ENCODE results near the gene SRCAP.

SRCAP gene

DNA sequence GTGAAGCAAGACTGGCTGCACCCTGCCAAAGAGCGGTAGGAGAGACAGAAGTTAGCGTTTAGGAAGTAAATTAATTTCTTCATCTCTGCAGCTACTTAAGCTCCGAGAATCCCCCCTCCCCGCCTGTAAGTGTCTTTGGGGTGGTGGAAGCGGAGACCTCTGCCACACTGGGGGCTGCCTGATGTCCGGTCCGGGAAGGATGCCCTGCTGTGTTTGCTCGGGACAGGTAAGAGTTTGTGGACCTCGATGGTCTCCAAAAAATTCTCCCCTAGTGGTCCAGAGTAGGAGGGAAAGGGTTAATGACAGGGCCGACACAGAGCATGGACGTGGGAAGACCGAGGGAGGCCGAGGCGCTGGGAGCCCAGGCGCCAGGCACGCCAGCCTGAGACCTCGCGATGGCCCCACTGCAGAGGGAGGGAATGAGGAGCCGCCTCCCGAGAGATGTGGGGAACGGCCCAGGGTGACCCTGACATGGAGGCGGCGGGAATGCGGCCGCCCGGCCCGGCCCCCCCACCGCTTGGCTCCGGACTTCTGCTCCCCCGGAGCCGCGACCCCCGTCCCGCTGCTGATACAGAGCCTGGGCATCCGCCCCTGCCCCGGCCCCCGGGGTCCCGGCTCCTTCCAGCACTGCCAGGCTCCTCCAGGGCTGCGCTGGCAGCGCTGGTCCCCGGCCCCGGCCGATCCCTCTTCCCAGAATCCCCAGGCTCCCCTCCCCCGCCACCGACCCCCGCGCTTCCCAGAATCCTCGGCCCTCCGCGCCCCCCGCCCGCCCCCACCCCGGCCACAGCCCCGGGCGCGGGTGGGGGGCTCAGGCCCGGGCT lies 87.4 kb downstream of the SRCAP start (continued):
- TF ChIP-seq, protein P1, sequence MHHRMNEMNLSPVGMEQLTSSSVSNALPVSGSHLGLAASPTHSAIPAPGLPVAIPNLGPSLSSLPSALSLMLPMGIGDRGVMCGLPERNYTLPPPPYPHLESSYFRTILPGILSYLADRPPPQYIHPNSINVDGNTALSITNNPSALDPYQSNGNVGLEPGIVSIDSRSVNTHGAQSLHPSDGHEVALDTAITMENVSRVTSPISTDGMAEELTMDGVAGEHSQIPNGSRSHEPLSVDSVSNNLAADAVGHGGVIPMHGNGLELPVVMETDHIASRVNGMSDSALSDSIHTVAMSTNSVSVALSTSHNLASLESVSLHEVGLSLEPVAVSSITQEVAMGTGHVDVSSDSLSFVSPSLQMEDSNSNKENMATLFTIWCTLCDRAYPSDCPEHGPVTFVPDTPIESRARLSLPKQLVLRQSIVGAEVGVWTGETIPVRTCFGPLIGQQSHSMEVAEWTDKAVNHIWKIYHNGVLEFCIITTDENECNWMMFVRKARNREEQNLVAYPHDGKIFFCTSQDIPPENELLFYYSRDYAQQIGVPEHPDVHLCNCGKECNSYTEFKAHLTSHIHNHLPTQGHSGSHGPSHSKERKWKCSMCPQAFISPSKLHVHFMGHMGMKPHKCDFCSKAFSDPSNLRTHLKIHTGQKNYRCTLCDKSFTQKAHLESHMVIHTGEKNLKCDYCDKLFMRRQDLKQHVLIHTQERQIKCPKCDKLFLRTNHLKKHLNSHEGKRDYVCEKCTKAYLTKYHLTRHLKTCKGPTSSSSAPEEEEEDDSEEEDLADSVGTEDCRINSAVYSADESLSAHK (tag by site-specific recombination; IDR thresholded peaks at IDR 0.05) = 0 out of 2 replicates have a peak, but pooled peaks have one; percentile 18
- TF ChIP-seq ZNF776 (tag by site-specific recombination; IDR thresholded peaks at IDR 0.05; ENCODE audit: borderline replicate concordance) (no peak), KLF8 (tag by site-specific recombination; IDR thresholded peaks at IDR 0.05) (peak; percentile 41; the same call in 1 of the 2 replicates), ZNF423 (tag by site-specific recombination; IDR thresholded peaks at IDR 0.05) (no peak), ZNF221 (tag by site-specific recombination; IDR thresholded peaks at IDR 0.05; ENCODE audit: borderline replicate concordance) (no peak), ZBTB7A (tag by site-specific recombination; IDR thresholded peaks at IDR 0.05; ENCODE audit: low read depth) (peak; percentile 79; the same call in 1 of the 2 replicates), HOXD13 (CRISPR knock-in tag; IDR thresholded peaks at IDR 0.05; ENCODE audit: borderline replicate concordance) (no peak), ZNF19 (tag by site-specific recombination; IDR thresholded peaks at IDR 0.05; ENCODE audit: low read depth) (no peak), ZNF2 (tag by site-specific recombination; IDR thresholded peaks at IDR 0.05) (peak; percentile 47; the same call in 1 of the 2 replicates), GLIS2 (tag by site-specific recombination; IDR thresholded peaks at IDR 0.05) (peak; percentile 89), ZNF629 (tag by site-specific recombination; IDR thresholded peaks at IDR 0.05) (0 out of 2 replicates have a peak, but pooled peaks have one; percentile 0), ZNF292 (tag by site-specific recombination; IDR thresholded peaks at IDR 0.05; ENCODE audit: borderline replicate concordance, low read depth) (no peak), KLF16 (tag by site-specific recombination; IDR thresholded peaks at IDR 0.05) (peak; percentile 55; the same call in 1 of the 2 replicates), SP7 (tag by site-specific recombination; IDR thresholded peaks at IDR 0.05) (peak; percentile 44), ZNF366 (tag by site-specific recombination; conservative IDR thresholded peaks at IDR 0.05) (peak; percentile 56), ZNF785 (tag by site-specific recombination; IDR thresholded peaks at IDR 0.05) (no peak), GLIS1 (tag by site-specific recombination; IDR thresholded peaks at IDR 0.05) (peak; percentile 53), IKZF3 (tag by site-specific recombination; IDR thresholded peaks at IDR 0.05) (peak; percentile 76), ZNF335 (tag by site-specific recombination; conservative IDR thresholded peaks at IDR 0.05) (peak; percentile 90), ZNF501 (tag by site-specific recombination; IDR thresholded peaks at IDR 0.05) (no peak), ZBTB17 (tag by site-specific recombination; IDR thresholded peaks at IDR 0.05) (peak; percentile 56), ZNF146 (tag by site-specific recombination; IDR thresholded peaks at IDR 0.05) (no peak), ZNF707 (tag by site-specific recombination; IDR thresholded peaks at IDR 0.05) (no peak), ZNF76 (tag by site-specific recombination; IDR thresholded peaks at IDR 0.05; ENCODE audit: borderline replicate concordance, low read depth) (peak; percentile 75), BCL11A (tag by site-specific recombination; IDR thresholded peaks at IDR 0.05; ENCODE audit: low read depth) (0 out of 2 replicates have a peak, but pooled peaks have one; percentile 53)
- TF ChIP-seq, protein P2, sequence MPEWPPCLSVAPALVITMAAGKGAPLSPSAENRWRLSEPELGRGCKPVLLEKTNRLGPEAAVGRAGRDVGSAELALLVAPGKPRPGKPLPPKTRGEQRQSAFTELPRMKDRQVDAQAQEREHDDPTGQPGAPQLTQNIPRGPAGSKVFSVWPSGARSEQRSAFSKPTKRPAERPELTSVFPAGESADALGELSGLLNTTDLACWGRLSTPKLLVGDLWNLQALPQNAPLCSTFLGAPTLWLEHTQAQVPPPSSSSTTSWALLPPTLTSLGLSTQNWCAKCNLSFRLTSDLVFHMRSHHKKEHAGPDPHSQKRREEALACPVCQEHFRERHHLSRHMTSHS (tag by site-specific recombination; IDR thresholded peaks at IDR 0.05) = no peak
- TF ChIP-seq, protein P3, sequence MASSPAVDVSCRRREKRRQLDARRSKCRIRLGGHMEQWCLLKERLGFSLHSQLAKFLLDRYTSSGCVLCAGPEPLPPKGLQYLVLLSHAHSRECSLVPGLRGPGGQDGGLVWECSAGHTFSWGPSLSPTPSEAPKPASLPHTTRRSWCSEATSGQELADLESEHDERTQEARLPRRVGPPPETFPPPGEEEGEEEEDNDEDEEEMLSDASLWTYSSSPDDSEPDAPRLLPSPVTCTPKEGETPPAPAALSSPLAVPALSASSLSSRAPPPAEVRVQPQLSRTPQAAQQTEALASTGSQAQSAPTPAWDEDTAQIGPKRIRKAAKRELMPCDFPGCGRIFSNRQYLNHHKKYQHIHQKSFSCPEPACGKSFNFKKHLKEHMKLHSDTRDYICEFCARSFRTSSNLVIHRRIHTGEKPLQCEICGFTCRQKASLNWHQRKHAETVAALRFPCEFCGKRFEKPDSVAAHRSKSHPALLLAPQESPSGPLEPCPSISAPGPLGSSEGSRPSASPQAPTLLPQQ (tag by site-specific recombination; IDR thresholded peaks at IDR 0.05) = peak; percentile 88
- TF ChIP-seq, protein P4, sequence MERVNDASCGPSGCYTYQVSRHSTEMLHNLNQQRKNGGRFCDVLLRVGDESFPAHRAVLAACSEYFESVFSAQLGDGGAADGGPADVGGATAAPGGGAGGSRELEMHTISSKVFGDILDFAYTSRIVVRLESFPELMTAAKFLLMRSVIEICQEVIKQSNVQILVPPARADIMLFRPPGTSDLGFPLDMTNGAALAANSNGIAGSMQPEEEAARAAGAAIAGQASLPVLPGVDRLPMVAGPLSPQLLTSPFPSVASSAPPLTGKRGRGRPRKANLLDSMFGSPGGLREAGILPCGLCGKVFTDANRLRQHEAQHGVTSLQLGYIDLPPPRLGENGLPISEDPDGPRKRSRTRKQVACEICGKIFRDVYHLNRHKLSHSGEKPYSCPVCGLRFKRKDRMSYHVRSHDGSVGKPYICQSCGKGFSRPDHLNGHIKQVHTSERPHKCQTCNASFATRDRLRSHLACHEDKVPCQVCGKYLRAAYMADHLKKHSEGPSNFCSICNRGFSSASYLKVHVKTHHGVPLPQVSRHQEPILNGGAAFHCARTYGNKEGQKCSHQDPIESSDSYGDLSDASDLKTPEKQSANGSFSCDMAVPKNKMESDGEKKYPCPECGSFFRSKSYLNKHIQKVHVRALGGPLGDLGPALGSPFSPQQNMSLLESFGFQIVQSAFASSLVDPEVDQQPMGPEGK (tag by site-specific recombination; IDR thresholded peaks at IDR 0.05) = peak; percentile 47
- TF ChIP-seq, protein P5, sequence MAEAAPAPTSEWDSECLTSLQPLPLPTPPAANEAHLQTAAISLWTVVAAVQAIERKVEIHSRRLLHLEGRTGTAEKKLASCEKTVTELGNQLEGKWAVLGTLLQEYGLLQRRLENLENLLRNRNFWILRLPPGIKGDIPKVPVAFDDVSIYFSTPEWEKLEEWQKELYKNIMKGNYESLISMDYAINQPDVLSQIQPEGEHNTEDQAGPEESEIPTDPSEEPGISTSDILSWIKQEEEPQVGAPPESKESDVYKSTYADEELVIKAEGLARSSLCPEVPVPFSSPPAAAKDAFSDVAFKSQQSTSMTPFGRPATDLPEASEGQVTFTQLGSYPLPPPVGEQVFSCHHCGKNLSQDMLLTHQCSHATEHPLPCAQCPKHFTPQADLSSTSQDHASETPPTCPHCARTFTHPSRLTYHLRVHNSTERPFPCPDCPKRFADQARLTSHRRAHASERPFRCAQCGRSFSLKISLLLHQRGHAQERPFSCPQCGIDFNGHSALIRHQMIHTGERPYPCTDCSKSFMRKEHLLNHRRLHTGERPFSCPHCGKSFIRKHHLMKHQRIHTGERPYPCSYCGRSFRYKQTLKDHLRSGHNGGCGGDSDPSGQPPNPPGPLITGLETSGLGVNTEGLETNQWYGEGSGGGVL (tag by site-specific recombination; IDR thresholded peaks at IDR 0.05) = peak; percentile 33
- TF ChIP-seq, protein P6, sequence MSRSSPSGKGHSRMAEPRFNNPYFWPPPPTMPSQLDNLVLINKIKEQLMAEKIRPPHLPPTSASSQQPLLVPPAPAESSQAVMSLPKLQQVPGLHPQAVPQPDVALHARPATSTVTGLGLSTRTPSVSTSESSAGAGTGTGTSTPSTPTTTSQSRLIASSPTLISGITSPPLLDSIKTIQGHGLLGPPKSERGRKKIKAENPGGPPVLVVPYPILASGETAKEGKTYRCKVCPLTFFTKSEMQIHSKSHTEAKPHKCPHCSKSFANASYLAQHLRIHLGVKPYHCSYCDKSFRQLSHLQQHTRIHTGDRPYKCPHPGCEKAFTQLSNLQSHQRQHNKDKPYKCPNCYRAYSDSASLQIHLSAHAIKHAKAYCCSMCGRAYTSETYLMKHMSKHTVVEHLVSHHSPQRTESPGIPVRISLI (tag by site-specific recombination; IDR thresholded peaks at IDR 0.05) = no peak

All from HEK293 (cell line).